SU-DHL-6 (cell line): ENCODE measurements around the gene CAD.

Source experiments
- CTCF ChIP-seq: fragments of 200-600 bp; sonication (generic); IDR thresholded peaks from one replicate; pipeline ENCODE4 v1.5.1; 2017; ENCODE audit warnings: antibody characterized with exemption, mild to moderate bottlenecking, low read length, moderate library complexity; ENCODE audit not compliant: insufficient read depth, poor library complexity, severe bottlenecking
- EZH2phosphoT487 ChIP-seq: fragments of 200-600 bp; sonication (generic), shearing (Covaris generic); conservative IDR thresholded peaks from 2 replicates; pipeline ENCODE4 v1.6.1; 2018; ENCODE audit warnings: mild to moderate bottlenecking, antibody characterized with exemption, low read length, moderate library complexity, mixed read lengths

DNA sequence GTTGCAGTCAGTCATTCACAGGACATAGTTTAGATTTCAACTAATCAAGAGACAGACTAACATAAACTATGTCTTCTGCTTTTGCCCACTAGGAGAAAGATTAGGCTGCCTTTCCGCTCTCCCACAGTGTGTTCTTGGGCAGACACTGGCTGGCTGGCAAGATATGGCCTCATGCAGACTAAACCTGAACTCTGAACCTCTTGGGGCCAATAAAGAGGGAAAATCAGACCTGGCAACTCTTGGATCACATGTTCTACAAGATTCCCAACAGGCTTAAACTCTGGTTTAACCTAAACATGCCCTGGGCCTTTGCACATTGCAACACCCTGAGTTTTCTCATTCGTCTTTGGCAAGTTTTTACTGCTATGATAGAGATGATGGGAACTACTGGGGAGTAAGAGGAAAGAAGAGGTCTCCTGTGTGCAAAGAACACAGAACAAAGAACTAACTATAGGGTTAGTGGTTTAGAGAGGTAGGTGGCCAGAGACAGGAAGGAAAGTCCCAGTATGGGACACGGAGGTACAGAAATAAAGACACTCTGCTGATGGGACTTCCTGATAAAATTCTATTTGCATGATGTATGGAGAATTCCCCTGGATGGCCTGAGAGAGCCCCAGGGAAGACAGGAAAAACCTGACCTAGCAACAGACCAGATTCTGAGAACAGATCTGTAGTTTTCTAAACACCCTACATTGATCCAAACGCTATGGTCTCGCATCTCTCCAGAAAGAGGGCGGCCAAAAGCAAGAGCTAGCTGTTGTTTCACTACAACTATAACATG, 7.4 kb upstream of the CAD start:
- TF ChIP-seq CTCF = no peak
- no peak for TF ChIP-seq EZH2phosphoT487
